Suppressor macrophage (primary cell): ENCODE data around the gene INTS6.

Source experiments
- DNase-seq, 4 experiments: peaks; one replicate each; pipeline ENCODE4 v3.0.0-alpha.2; 2020 to 2022

The INTS6 gene

GRCh38 chr13:51341791-51342190 is 111.0 kb downstream of the INTS6 start:
- no peak for DNase-seq

DNA sequence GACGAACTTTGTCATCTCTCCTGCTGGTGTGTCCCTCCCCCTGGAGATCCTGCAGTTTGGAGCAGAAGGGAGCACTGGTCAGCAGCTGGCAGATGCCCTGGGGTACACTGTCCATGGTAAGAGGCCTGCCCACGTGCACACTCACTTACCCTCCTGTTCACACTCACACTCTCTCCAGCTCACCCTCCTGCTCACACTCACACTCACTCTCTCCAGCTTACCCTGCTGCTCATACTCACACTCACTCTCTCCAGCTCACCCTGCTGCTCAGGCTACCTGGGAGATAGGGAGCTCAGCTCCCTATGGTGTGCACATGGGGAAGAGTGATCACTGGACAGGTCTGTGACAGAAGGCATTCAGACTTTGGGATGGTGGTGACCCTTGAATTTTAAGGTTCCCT is 111.6 kb downstream of the INTS6 start:
- no peak for DNase-seq

DNA sequence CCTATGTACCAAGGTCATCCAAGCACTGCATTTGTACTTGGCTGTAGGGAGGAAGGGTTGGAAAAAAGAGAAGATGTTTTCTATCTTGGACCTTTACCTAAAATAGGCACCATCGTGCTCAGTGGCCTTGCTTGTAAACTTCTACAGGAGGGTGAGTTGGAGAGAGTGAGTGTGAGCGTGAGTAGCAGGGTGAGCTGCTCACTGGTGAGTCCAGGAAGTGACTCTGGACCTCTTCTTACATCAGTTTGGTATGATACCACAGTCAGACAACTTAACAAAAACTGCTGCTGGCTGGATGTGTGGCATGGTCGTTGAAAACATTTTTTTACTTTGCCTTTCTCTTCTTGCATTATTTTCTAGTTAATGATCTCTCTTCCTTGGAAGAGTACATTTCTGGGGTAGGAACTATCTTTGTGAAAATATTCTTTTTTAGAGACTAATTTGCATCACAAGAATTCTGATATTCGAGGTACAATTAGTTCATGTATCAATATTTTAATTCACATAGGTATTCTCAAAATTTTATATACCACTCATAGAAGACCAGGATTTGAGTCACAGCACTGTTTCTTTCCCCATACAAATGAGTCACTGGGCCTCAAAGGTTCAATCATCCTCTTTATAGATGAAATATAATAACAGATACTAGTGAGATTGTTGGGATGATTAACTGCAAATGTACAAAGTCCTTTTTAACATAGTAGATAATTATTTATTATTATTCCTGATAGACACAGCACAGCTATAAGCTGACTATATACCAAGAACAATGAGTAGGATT is 112.7 kb downstream of the INTS6 start:
- DNase-seq: no peak

DNA sequence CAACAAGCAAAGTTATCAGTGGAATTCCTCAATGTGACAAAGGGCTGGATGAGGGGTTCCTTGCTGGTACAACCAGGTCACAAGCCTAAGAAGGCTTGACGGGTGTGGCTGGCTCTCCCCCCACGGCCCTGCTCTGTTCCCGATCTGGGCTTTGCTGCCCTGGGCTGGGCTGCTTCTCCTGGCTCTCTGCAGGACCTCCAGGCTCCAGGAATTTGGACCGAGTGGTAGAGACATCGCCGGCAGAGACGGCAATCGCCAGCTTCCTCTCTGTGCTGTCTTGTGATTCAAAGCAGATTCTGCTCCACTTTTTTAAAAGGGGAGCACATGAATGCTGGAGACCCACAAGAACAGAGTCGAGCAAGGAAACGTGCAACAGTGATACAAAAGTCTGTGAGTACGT is 113.5 kb downstream of the INTS6 start, which contains the start of gene SERPINE3:
TSS of gene SERPINE3 (plus strand) at position 338 of the 400 bp plus-strand sequence. CDS start 1,401 bp downstream, outside the sequence.
- DNase-seq: no peak

DNA sequence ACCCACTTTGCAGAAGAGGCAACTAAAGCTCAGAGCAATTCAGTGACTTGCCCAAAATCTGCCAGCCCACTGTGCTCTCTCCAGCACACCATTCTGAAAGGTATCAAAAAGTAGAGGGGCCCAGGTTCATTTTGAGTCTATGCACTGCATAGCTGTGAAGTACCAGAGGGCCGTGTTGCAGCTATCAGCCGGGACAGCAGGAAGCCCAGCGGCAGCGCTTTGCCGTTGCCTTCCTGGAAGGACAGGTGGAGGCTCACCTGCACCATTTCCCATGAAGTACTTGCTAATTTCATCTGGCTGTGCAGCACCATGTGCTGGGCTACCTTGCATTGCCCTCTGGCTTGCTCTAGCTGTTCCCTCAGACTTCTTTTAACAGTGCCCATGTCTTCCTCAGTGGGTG is 116.1 kb downstream of the INTS6 start:
- no peak for DNase-seq

DNA sequence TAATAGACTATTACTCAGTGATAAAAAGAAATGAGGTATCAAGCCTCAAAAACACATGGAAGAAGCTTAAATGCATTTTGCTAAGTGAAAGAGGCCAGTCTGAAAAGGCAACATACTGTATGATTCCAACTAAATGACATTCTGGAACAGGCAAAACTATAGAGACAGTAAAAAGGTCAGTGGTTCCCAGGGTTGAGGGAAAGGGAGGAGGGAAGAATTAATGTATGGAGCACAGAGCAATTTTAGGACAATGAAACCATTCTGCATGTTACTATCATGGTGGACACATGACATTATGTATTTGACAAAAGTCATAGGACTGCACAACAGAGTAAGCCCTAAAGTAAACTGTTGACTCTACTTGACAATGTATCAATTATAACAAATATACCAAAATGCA is 119.0 kb downstream of the INTS6 start:
- DNase-seq: no peak

GRCh38 chr13:51333421-51333820 is 119.4 kb downstream of the INTS6 start:
- DNase-seq: no peak

- no peak for DNase-seq
Observed at GRCh38 chr13:51332566-51333361, 120.1 kb downstream of the INTS6 start.

GRCh38 chr13:51331354-51331861 is 121.4 kb downstream of the INTS6 start:
- DNase-seq: peak; percentile 56 to 83 (median 66)

- peak; percentile 81 to 92 (median 86) for DNase-seq
Observed at GRCh38 chr13:51330791-51331190, 122.0 kb downstream of the INTS6 start.

DNA sequence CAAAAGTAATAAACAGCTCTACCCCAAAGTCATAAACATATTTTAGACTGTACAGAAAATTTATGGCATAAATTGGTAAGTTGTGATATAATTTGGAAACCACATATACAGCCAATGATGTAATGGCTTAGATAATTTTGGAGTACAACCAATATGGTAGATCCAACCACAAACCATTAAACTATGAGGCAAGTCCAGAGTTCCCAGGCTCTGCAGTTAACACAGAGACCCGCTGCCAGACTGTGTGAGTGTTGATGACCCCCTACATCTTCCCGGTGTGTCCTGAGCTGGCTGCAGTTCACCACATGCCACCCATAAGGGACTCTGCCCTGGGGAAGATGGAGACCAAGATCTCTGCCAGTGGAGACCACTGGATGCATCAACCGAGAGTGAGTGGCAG is 123.2 kb downstream of the INTS6 start:
- no peak for DNase-seq

- no peak for DNase-seq
Observed at GRCh38 chr13:51328488-51328887, 124.3 kb downstream of the INTS6 start.

DNA sequence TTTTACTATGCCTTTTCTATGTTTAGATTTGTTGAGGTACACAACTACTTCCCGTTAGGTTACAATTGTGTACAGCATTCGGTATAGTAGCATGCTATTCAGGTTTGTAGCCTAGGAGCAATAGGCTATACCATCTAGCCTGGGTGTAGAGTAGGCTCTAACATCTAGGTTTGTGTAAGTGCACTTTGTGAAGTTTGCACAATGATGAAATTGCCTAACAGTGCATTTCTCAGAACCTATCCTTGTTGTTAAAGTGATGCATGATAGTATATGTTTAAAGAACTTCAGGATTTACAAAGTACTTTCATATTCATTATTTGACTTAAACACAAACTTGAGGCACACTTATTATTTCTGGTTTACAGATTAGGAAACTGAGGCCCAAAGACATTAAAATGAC is 124.9 kb downstream of the INTS6 start:
- peak in 2 of 4 experiments; percentile 18 to 28 for DNase-seq

DNA sequence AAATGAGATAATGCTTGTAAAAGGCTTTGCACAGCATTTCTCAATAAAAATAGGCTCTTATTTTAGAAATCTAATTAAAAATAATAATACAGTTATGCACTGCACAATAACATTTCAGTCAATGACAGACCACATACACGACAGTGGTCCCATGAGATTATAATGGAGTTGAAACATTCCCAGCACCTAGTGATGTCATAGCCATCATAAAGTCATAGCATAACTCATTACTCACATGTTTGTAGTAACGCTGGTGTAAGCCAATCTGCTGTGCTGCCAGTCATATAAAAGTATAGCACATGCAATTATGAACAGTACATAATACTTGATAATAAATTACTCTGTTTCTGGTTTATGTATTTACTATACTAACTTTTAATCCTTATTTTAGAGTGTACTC is 126.1 kb downstream of the INTS6 start:
- DNase-seq: no peak

GRCh38 chr13:51325837-51326236 is 127.0 kb downstream of the INTS6 start:
- DNase-seq: peak in 1 of 4 experiments; percentile 25

DNA sequence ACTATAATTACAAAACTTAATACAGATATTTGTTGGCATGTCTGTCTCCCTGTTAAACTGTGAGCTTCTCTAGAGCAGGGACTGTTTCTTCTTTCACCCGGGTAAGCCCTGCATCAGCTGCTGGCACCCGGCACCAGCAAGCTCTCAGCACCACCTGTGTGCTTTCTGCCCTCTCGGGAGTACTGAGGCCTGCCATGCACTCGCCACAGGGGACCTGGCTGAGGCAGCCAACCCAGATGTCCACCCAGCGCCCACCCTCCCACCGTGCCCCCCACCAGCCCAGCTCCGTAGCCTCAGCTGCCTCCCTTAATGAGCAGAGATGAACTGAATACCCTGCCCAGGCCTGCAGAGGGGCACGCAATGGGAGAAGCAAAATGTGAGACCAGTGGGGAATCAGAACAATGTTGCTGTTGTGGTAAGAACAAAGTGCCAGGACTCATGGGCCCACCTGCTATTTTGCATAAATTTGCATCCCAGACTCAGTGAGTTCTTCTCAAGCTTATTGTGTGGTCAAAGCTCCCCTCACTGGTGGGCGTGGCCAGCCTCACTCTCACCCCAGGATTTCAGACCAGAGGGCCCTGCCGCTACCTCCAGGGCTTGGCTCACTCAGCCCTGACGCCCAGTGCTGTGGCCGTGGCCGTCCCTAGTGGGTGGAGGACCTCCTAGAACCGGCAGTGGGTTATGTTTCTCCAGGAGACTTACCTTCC is 128.0 kb downstream of the INTS6 start:
- no peak for DNase-seq

GRCh38 chr13:51323824-51324511 is 128.9 kb downstream of the INTS6 start:
- DNase-seq: no peak

- DNase-seq: no peak
Observed at GRCh38 chr13:51322826-51323225, 130.0 kb downstream of the INTS6 start.

DNA sequence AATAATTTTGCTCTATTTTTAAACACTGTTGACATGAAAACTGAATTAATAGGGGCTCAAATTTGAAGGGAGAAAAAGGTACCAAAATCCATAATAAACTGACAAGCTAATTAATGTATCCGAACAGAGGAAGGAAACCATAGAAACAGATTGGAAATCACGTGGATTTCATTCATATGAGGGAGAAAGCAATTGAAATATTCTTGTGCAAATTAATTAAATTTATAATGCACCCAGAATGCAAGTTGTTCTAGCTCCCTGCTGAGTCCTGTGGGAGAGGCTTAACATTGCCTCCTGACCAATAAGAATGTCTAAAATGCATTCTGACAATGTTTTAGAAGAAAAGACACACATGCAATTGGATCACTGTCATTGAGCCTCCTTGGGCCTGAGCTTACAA is 131.0 kb downstream of the INTS6 start:
- no peak for DNase-seq

GRCh38 chr13:51318876-51319275 is 134.0 kb downstream of the INTS6 start:
- DNase-seq: no peak

DNA sequence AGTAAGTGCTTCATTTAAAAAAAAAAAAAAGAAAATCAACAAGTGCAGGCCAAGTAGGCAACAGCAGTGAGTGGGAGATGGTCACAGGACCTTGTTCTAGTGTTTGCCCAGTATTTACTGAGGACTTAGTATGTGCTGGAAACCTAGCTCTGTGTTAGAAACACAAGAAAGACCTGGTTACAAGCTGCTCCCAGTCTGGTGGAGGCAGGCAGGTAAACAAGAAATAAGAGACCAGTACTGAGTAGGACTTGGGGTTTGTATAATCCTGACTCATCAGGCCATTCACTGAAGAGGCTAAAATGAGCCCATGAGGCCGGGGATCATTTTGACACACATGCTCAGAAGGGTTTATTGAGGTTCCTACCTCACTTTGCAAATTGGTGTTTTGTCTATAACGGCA is 134.8 kb downstream of the INTS6 start:
- no peak for DNase-seq

GRCh38 chr13:51317262-51317661 is 135.6 kb downstream of the INTS6 start:
- no peak for DNase-seq
